Neuronal stem cell (in vitro differentiated cells): ENCODE measurements around the gene UBXN10.

ENCODE experiments used
- DNase-seq: peaks from one replicate; pipeline ENCODE4 v3.0.0-alpha.2; 2013; ENCODE audit warnings: low spot score
- H2AFZ ChIP-seq: one replicate; pipeline ENCODE4 v1.6.1; 2013; ENCODE audit warnings: mild to moderate bottlenecking, low read length, inconsistent platforms
- H2AK5ac ChIP-seq: 2 replicates; pipeline ENCODE4 v1.6.1; 2013; ENCODE audit warnings: low read depth, mild to moderate bottlenecking, inconsistent platforms, low read length, moderate library complexity, mixed read lengths
- H2BK120ac ChIP-seq: 2 replicates; pipeline ENCODE4 v1.6.1; 2013; ENCODE audit warnings: low read depth, mild to moderate bottlenecking, inconsistent platforms, low read length, moderate library complexity, mixed read lengths
- H2BK12ac ChIP-seq: one replicate; pipeline ENCODE4 v1.6.1; 2013; ENCODE audit warnings: low read length, inconsistent platforms
- H2BK15ac ChIP-seq: 2 replicates; pipeline ENCODE4 v1.6.1; 2013; ENCODE audit warnings: mild to moderate bottlenecking, low read length, inconsistent platforms, mixed read lengths
- H2BK5ac ChIP-seq: one replicate; pipeline ENCODE4 v1.6.1; 2013; ENCODE audit warnings: inconsistent platforms, mild to moderate bottlenecking, low read length, moderate library complexity
- H3K14ac ChIP-seq: one replicate; pipeline ENCODE4 v1.6.1; 2013; ENCODE audit warnings: low read length, inconsistent platforms
- H3K18ac ChIP-seq: 2 replicates; pipeline ENCODE4 v1.6.1; 2013; ENCODE audit warnings: low read length, inconsistent platforms
- H3K23ac ChIP-seq: 2 replicates; pipeline ENCODE4 v1.6.1; 2013; ENCODE audit warnings: low read depth, mild to moderate bottlenecking, mixed read lengths, low read length, inconsistent platforms; ENCODE audit not compliant: poor library complexity
- H3K27ac ChIP-seq: replicated peaks from 3 replicates; pipeline ENCODE4 v1.5.1; 2013; ENCODE audit warnings: low read length, inconsistent platforms
- H3K27me3 ChIP-seq, 3 experiments: 2 replicates each; pipeline ENCODE4 v1.6.1; 2013; ENCODE audit warnings: low read length in 3 of 3, mild to moderate bottlenecking in 2 of 3, inconsistent platforms in 1 of 3, low read depth in 1 of 3, mixed read lengths in 1 of 3, moderate library complexity in 1 of 3; ENCODE audit not compliant: control insufficient read depth in 3 of 3, insufficient read depth in 3 of 3
- H3K36me3 ChIP-seq, 2 donors: replicated peaks in 1 of 2; 2 replicates each; pipeline ENCODE4 v1.6.1; 2013; ENCODE audit warnings: low read length in 2 of 2; ENCODE audit not compliant: control insufficient read depth in 2 of 2, insufficient read depth in 2 of 2
- H3K4ac ChIP-seq: 2 replicates; pipeline ENCODE4 v1.6.1; 2013; ENCODE audit warnings: inconsistent platforms, mild to moderate bottlenecking, low read length, moderate library complexity
- H3K4me1 ChIP-seq, 2 donors: 1 replicate in 1 of 2; 2 replicates in 1 of 2; pipeline ENCODE4 v1.6.1; 2013; ENCODE audit warnings: low read length in 2 of 2, low read depth in 1 of 2; ENCODE audit not compliant: control insufficient read depth in 2 of 2, insufficient read depth in 1 of 2
- H3K4me2 ChIP-seq: one replicate; pipeline ENCODE4 v1.6.1; 2013; ENCODE audit warnings: mild to moderate bottlenecking, low read length, inconsistent platforms; ENCODE audit not compliant: insufficient read depth, poor library complexity, severe bottlenecking
- H3K4me3 ChIP-seq, 2 donors: 2 replicates each; pipeline ENCODE4 v1.5.1; 2013; ENCODE audit warnings: low read length in 2 of 2, mild to moderate bottlenecking in 2 of 2, inconsistent platforms in 1 of 2, moderate library complexity in 1 of 2
- H3K79me1 ChIP-seq: one replicate; pipeline ENCODE4 v1.6.1; 2013; ENCODE audit warnings: low read depth, mild to moderate bottlenecking, inconsistent platforms, low read length, moderate library complexity
- H3K9ac ChIP-seq: one replicate; pipeline ENCODE4 v1.6.1; 2013; ENCODE audit warnings: mild to moderate bottlenecking, low read depth, low read length, inconsistent platforms; ENCODE audit not compliant: poor library complexity
- H3K9me3 ChIP-seq, 2 donors: replicated peaks in 1 of 2; 2 replicates each; pipeline versions ENCODE3 to v1.6.1; 2013; ENCODE audit warnings: low read length in 2 of 2, mild to moderate bottlenecking in 2 of 2, inconsistent platforms in 1 of 2, low read depth in 1 of 2, mixed read lengths in 1 of 2, moderate library complexity in 1 of 2; ENCODE audit not compliant: control insufficient read depth in 2 of 2, insufficient read depth in 1 of 2
- H4K8ac ChIP-seq: one replicate; pipeline ENCODE4 v1.6.1; 2013; ENCODE audit warnings: low read depth, mild to moderate bottlenecking, inconsistent platforms, low read length, moderate library complexity
- H4K91ac ChIP-seq: one replicate; pipeline ENCODE4 v1.6.1; 2013; ENCODE audit warnings: low read length, low read depth, mild to moderate bottlenecking, inconsistent platforms; ENCODE audit not compliant: poor library complexity
- WGBS, 2 donors: extraction: QIAGEN DNeasy Blood & Tissue Kit; methylation state at CpG; one replicate each; pipeline ENCODE4 v1.1.7; 2013; ENCODE audit warnings: missing lambda C conversion rate in 2 of 2, mixed read lengths in 1 of 2; ENCODE audit not compliant: insufficient read length in 2 of 2, insufficient replicate concordance in 1 of 2; ENCODE audit errors: extremely low coverage in 2 of 2; 5-methylcytosine and 5-hydroxymethylcytosine counted together

Gene UBXN10

DNA sequence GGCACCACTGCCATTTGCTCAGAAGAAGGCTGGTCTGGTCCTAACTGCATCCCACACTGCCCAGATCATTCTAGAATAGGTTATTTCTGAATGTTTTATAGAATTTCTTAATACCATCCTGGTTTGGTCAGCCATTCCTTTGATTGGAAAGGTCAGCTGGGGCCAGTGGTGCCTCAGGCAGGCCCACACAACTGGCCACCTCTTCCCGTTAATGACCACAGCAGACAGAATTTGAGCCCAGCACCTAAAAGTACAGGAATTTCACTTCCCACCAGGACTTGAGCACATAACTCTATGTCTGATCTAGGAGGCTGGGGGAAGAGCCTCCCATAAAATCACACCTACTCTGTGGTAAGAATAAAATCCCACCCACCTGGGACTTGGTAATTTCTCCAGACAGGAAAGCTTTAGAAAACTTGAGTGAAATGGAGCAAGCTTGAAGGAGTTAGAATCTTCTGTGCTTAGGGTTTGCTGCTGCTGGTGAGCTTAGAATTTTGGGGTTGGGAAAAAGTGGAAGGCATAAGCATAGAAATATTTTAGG lies 7.0 kb downstream of the UBXN10 start:
- Histone ChIP-seq H3K27ac (no peak overlapping the region), H2BK12ac (no peak overlapping the region), H2BK120ac (no peak overlapping the region), H2BK5ac (no peak overlapping the region), H3K18ac (no peak overlapping the region), H4K8ac (no peak overlapping the region), H3K9me3 (no peaks in the 10 kb centered on the region), H3K27me3 (peaks cover 0 to 17% (median 2%) of the 10 kb centered on the region in 3 experiments), H3K36me3 (no peaks in the 10 kb centered on the region), H3K4me1 (no peaks in the 10 kb centered on the region), H3K79me1 (no peaks in the 10 kb centered on the region), H3K14ac (no peak overlapping the region), H3K4me3 (no peak overlapping the region), H2AK5ac (no peak overlapping the region), H4K91ac (no peak overlapping the region), H3K4ac (no peak overlapping the region), H2AFZ (no peak overlapping the region), H3K9ac (no peak overlapping the region), H3K23ac (no peak overlapping the region), H3K4me2 (no peak overlapping the region), H2BK15ac (no peak overlapping the region)
- WGBS, 2 donors, result no CpG with 5 or more reads among the region's 1 CpG
- DNase-seq, result no peak

DNA sequence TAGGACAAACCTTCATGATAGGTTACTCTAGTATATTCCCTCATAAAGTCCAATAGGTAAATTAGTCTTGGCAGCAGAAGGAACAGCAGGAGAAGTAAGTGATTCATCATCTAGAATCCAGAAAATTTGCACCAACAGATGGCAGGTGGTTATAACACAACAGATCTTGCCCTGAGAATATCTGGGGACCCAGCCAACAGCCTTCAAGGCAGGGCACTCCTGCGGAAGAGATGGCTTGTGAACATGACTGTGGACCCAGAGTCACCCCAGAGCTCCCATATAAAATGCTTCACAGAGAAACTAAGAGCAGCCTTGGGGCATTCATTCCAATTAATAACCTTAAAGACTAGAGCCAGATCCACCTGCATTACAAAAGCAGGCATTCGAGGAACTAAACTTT lies 8.3 kb downstream of the UBXN10 start:
- Histone ChIP-seq H3K23ac (no peak overlapping the region), H3K4ac (no peak overlapping the region), H3K18ac (no peak overlapping the region), H2AK5ac (no peak overlapping the region), H3K27ac (no peak overlapping the region), H4K91ac (no peak overlapping the region), H3K14ac (no peak overlapping the region), H3K4me3 (no peak overlapping the region), H3K9ac (no peak overlapping the region), H2BK5ac (no peak overlapping the region), H3K4me1 (no peaks in the 10 kb centered on the region), H3K79me1 (no peaks in the 10 kb centered on the region), H3K9me3 (no peaks in the 10 kb centered on the region), H2BK15ac (no peak overlapping the region), H2BK12ac (no peak overlapping the region), H3K4me2 (no peak overlapping the region), H4K8ac (no peak overlapping the region), H2BK120ac (no peak overlapping the region), H3K36me3 (no peaks in the 10 kb centered on the region), H3K27me3 (peaks cover 0 to 5% (median 2%) of the 10 kb centered on the region in 3 experiments), H2AFZ (no peak overlapping the region)
- DNase-seq, result no peak
- no CpG with 5 or more reads among the region's 2 CpGs for WGBS, 2 donors

DNA sequence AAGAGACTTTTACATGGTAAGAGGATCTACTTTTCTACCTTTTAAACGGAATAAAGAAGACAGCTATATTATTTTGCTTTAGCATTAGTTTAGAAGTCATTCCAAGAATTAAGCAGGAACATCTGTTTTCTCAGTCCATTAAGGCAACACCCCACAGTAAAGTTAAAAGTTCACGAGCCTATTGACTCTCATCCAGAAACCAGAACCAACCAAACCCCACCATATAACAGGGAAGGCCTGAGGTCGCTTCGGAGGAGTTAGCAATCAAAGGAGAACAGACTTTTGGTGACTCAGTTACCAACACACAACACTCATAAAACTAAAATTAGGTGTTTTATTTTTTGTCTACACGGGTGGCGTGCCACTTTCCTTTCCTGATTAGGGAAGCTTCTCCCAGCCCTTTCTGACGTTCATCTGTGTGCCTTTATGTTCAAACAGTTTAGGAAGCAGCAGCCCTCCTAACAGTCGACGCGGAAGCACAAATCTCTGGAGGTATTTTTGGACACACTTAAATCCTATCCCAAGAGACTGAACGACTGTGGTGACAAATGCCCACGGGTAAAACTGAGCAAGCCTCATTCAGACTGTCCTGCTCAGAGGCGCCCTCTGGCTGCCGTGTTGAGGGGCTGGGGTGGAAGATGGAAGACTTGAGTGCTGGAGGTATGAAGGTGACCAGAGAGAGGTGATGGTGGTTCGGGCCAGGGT lies 9.0 kb downstream of the UBXN10 start:
- Histone ChIP-seq H2BK15ac (no peak overlapping the region), H3K23ac (no peak overlapping the region), H2BK120ac (no peak overlapping the region), H2AFZ (no peak overlapping the region), H3K9me3 (no peaks in the 10 kb centered on the region), H2BK12ac (no peak overlapping the region), H3K27me3 (peaks cover 0 to 7% (median 2%) of the 10 kb centered on the region in 3 experiments), H3K36me3 (no peaks in the 10 kb centered on the region), H2AK5ac (no peak overlapping the region), H3K4ac (no peak overlapping the region), H4K8ac (no peak overlapping the region), H4K91ac (no peak overlapping the region), H3K18ac (no peak overlapping the region), H3K4me3 (no peak overlapping the region), H3K4me2 (no peak overlapping the region), H2BK5ac (no peak overlapping the region), H3K27ac (no peak overlapping the region), H3K79me1 (no peaks in the 10 kb centered on the region), H3K14ac (no peak overlapping the region), H3K9ac (no peak overlapping the region), H3K4me1 (no peaks in the 10 kb centered on the region)
- WGBS, 2 donors, result no CpG with 5 or more reads among the region's 15 CpGs
- DNase-seq, result peak; percentile 51

DNA sequence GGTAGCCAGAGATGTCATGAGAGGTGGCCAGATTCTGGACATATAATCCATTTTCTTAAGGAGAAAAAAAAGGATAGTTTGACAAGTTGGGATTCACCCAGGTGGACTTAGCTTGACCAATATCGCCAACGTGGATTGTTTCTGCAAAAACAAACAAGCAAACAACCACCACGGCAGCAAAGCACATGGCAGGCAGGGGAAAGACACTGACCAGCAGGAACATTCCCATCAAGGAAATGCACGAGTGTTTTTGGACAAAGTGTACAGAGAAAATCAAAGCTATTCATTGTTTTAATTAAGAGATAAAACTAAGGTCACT lies 9.5 kb downstream of the UBXN10 start:
- H3K4ac ChIP-seq, result no peak overlapping the region
- H3K27ac ChIP-seq, result no peak overlapping the region
- no peak overlapping the region for H2BK5ac ChIP-seq
- no peak overlapping the region for H2BK120ac ChIP-seq
- no CpG with 5 or more reads among the region's 4 CpGs for WGBS, 2 donors
- H3K36me3 ChIP-seq, result no peaks in the 10 kb centered on the region
- no peak overlapping the region for H4K91ac ChIP-seq
- no peak overlapping the region for H2AK5ac ChIP-seq
- H2BK15ac ChIP-seq, result no peak overlapping the region
- no peak overlapping the region for H3K14ac ChIP-seq
- no peaks in the 10 kb centered on the region for H3K9me3 ChIP-seq
- no peaks in the 10 kb centered on the region for H3K79me1 ChIP-seq
- no peak for DNase-seq
- no peak overlapping the region for H2BK12ac ChIP-seq
- H4K8ac ChIP-seq, result no peak overlapping the region
- no peak overlapping the region for H3K9ac ChIP-seq
- no peak overlapping the region for H3K18ac ChIP-seq
- H3K4me2 ChIP-seq, result no peak overlapping the region
- peaks cover 0 to 9% (median 2%) of the 10 kb centered on the region in 3 experiments for H3K27me3 ChIP-seq
- H3K23ac ChIP-seq, result no peak overlapping the region
- H3K4me3 ChIP-seq, result no peak overlapping the region
- H2AFZ ChIP-seq, result no peak overlapping the region
- no peaks in the 10 kb centered on the region for H3K4me1 ChIP-seq
